ENCODE results near the gene NOVA2.

DNA sequence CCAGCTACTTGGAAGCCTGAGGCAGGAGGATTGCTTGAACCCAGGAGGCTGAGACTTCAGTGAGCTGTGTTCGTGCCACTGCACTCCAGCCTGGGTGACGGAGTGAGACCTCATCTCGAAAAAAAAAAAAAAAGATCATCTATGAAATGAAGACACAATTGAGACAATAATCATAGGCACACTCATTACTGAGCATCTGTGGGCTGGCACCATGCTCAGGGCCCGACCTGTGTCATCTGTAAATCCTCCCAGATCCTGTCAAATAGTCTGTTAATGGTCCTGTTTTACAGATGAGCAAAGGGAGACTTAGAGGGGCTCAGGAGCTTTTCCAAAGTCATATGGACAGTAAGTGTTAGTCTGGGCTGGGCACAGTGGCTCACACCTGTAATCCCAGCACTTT, 54.9 kb downstream of the NOVA2 start:
- TF ChIP-seq, protein P1, sequence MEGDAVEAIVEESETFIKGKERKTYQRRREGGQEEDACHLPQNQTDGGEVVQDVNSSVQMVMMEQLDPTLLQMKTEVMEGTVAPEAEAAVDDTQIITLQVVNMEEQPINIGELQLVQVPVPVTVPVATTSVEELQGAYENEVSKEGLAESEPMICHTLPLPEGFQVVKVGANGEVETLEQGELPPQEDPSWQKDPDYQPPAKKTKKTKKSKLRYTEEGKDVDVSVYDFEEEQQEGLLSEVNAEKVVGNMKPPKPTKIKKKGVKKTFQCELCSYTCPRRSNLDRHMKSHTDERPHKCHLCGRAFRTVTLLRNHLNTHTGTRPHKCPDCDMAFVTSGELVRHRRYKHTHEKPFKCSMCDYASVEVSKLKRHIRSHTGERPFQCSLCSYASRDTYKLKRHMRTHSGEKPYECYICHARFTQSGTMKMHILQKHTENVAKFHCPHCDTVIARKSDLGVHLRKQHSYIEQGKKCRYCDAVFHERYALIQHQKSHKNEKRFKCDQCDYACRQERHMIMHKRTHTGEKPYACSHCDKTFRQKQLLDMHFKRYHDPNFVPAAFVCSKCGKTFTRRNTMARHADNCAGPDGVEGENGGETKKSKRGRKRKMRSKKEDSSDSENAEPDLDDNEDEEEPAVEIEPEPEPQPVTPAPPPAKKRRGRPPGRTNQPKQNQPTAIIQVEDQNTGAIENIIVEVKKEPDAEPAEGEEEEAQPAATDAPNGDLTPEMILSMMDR (IDR thresholded peaks at IDR 0.05; ENCODE audit: low read depth, low read length, poor library complexity, severe bottlenecking): no peak
- no peak for TF ChIP-seq EZH2phosphoT487 (IDR thresholded peaks at IDR 0.05; ENCODE audit: borderline replicate concordance, low read length)

Measured in DOHH2 (cell line).